ENCODE results near the gene ELN. TPM values are rescaled to one million over a fixed set of nuclear protein-coding genes. Genes with fewer than 3 reads are reported as not detected.

ELN gene
- total RNA-seq, 1 experiment from 2014 or later, result not detected

DNA sequence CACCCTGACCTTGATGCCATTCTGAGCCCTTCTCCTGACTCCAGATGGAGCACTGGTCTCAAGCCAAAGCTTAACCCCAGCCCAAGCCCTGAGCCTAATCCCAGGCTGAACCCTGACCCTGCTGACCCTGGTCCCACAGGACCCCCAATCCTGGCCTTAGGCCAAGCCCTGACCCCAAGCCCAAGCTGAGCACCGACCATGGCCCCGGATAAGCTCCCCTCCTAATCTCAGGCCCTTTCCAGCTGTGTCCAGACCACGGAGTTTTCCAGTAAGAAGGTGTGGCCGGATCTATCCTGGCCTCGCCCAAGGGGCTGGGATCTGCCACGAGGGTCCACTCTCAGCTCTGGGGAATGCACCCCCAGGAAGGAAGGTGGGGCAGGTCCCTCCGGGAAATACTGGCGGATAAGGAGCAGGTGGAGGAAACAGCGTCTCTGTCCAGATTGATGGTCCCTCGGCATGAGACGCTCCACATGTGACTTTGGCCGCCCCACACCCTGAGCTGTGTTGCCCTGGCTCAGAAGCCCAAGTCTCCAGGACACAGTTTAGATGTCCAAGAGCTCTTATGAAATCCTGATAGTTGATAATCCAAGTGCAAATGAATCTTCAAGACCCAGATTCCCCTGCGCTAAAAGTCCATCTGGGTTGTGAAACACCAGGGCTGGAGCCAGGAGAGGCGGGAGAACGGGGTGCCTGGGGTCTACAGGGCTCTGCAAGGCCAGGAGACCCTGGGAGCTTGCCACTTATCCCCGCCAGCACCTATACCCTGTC, 10.4 kb downstream of the ELN start:
- DNase-seq, result no peak
- Histone ChIP-seq H3K4me2 (ENCODE audit: low read depth, low read length, poor library complexity, severe bottlenecking) (no peak overlapping the region), H3K36me3 (ENCODE audit: insufficient read depth, low read length) (no peaks in the 10 kb centered on the region), H4K20me1 (ENCODE audit: insufficient read depth, low read depth, low read length) (no peaks in the 10 kb centered on the region; the same call in 1 of the 2 replicates), H3K27me3 (ENCODE audit: low read length) (no peaks in the 10 kb centered on the region), H3K27ac (ENCODE audit: low read length) (no peak overlapping the region), H3K79me2 (ENCODE audit: low read length) (no peaks in the 10 kb centered on the region), H3K9ac (ENCODE audit: low read length) (no peak overlapping the region), H3K4me3 (ENCODE audit: low read length) (no peak overlapping the region), H2AFZ (ENCODE audit: low read length) (no peak overlapping the region), H3K9me2 (replicated peaks; ENCODE audit: insufficient read depth, low read length) (no peaks in the 10 kb centered on the region), H3K4me1 (ENCODE audit: low read length) (no peaks in the 10 kb centered on the region), H3K9me3 (ENCODE audit: low read length) (no peaks in the 10 kb centered on the region)

DNA sequence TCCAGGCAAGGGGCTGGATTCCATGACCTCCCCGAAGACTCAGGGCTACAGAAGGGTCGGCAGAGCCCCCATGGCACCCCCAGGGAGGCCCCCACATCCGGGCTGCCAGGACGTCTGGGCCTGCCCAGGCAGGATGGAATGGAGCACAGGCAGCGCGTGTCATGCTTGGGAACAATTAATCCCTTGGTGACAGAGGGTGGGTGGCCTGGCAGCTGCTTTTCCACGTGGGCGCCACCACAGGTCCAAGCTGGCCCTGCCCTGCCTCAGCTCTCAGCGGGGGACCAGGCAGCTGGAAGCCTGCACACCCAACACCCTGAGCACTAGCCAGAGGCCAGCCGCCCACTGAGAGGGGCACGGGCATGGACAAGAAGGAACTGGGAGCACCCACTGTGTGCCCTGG, 11.4 kb downstream of the ELN start:
- H2AFZ ChIP-seq (ENCODE audit: low read length), result no peak overlapping the region
- no peaks in the 10 kb centered on the region for H3K4me1 ChIP-seq (ENCODE audit: low read length)
- H3K27me3 ChIP-seq (ENCODE audit: low read length), result no peaks in the 10 kb centered on the region
- no peaks in the 10 kb centered on the region for H3K79me2 ChIP-seq (ENCODE audit: low read length)
- H3K9me3 ChIP-seq (ENCODE audit: low read length), result no peaks in the 10 kb centered on the region
- no peaks in the 10 kb centered on the region for H3K9me2 ChIP-seq (replicated peaks; ENCODE audit: insufficient read depth, low read length)
- H3K4me3 ChIP-seq (ENCODE audit: low read length), result no peak overlapping the region
- no peaks in the 10 kb centered on the region for H3K36me3 ChIP-seq (ENCODE audit: insufficient read depth, low read length)
- DNase-seq, result no peak
- no peak overlapping the region for H3K27ac ChIP-seq (ENCODE audit: low read length)
- no peak overlapping the region for H3K4me2 ChIP-seq (ENCODE audit: low read depth, low read length, poor library complexity, severe bottlenecking)
- no peak overlapping the region for H3K9ac ChIP-seq (ENCODE audit: low read length)
- H4K20me1 ChIP-seq (ENCODE audit: insufficient read depth, low read depth, low read length), result no peaks in the 10 kb centered on the region; the same call in 1 of the 2 replicates

DNA sequence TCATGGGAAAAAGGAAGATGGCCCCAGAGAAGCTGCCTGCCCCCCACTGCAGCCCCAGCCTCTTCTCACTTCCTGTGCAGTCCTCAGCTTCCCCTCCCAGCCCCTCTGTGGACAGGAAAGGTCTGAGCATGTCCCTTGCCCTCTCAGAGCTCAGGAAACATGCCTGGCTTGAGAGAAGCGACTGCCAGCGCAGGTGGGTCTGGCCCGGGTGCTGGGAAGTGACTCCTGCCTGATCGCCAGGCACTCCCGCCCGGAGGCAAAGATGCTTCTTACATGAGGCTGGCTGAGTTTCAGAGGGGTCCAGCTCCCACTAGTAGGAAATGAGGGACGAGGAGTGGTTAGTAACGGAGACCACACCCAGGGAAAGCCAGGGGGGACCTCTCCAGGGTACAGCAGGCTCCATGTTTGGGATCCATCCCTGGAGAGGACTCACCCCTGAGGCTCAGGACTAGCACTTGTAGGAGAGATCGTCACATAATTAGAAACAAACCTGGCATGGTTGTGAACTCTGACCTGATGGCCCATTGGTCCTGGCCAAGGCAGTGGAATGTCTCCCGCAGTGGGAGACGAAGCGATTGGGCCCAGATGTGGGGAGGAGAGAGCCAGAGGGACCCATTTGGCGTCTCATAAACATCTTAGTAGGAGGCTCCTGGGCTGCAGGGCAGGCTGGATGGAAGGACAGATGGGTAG, 12.3 kb downstream of the ELN start:
- Histone ChIP-seq H3K36me3 (ENCODE audit: insufficient read depth, low read length) (no peaks in the 10 kb centered on the region), H3K79me2 (ENCODE audit: low read length) (no peaks in the 10 kb centered on the region), H3K4me1 (ENCODE audit: low read length) (no peaks in the 10 kb centered on the region), H2AFZ (ENCODE audit: low read length) (no peak overlapping the region), H3K9me3 (ENCODE audit: low read length) (no peaks in the 10 kb centered on the region), H4K20me1 (ENCODE audit: insufficient read depth, low read depth, low read length) (no peaks in the 10 kb centered on the region; the same call in 1 of the 2 replicates), H3K27me3 (ENCODE audit: low read length) (no peaks in the 10 kb centered on the region), H3K9me2 (replicated peaks; ENCODE audit: insufficient read depth, low read length) (no peaks in the 10 kb centered on the region), H3K27ac (ENCODE audit: low read length) (no peak overlapping the region), H3K4me2 (ENCODE audit: low read depth, low read length, poor library complexity, severe bottlenecking) (no peak overlapping the region), H3K4me3 (ENCODE audit: low read length) (no peak overlapping the region), H3K9ac (ENCODE audit: low read length) (no peak overlapping the region)
- no peak for DNase-seq

- no peak for DNase-seq
- Histone ChIP-seq H3K9me3 (ENCODE audit: low read length) (no peaks in the 10 kb centered on the region), H3K9ac (ENCODE audit: low read length) (no peak overlapping the region), H3K9me2 (replicated peaks; ENCODE audit: insufficient read depth, low read length) (no peaks in the 10 kb centered on the region), H3K27ac (ENCODE audit: low read length) (no peak overlapping the region), H3K79me2 (ENCODE audit: low read length) (no peaks in the 10 kb centered on the region), H3K4me1 (ENCODE audit: low read length) (no peaks in the 10 kb centered on the region), H3K36me3 (ENCODE audit: insufficient read depth, low read length) (no peaks in the 10 kb centered on the region), H2AFZ (ENCODE audit: low read length) (no peak overlapping the region), H3K27me3 (ENCODE audit: low read length) (no peaks in the 10 kb centered on the region), H4K20me1 (ENCODE audit: insufficient read depth, low read depth, low read length) (no peaks in the 10 kb centered on the region; the same call in 1 of the 2 replicates), H3K4me2 (ENCODE audit: low read depth, low read length, poor library complexity, severe bottlenecking) (no peak overlapping the region), H3K4me3 (ENCODE audit: low read length) (no peak overlapping the region)
Measured at GRCh38 chr7:74040791-74041520, 13.0 kb downstream of the ELN start.

DNA sequence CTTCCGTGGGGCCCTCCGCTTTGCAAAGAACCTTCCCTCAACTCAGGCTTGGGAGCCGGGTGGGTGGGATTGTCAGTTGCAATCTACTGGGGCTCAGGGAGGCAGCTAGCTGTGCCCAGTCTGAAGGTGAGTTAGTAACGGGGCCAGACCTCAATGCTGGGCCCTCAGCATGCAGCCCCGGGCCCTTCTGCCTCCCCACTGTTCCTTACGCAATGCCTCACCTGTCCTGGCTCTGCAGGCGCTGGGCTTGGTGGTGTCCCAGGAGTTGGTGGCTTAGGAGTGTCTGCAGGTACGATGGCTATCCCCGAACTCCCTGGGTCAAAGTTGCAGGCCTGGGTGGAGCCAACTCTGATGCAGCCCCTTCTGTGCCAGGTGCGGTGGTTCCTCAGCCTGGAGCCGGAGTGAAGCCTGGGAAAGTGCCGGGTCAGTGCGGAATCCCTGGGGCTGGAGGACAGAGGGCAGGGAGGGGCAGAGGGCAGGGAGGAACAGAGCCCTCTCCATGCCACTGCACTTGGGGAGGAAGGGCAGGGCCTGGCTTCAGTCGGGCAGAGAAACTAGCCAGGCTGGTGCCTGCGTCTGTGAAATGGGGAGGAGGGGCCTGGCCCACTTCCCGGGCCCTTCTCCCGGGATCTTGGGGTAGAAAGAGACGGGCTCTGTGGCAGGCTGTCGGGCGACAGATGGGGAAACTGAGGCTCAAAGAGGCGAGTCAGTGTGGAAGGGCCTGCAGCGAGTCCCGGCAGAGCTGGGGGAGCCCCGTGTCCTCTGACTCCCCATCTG, 15.0 kb downstream of the ELN start:
- Histone ChIP-seq H3K9me2 (replicated peaks; ENCODE audit: insufficient read depth, low read length) (no peaks in the 10 kb centered on the region), H3K36me3 (ENCODE audit: insufficient read depth, low read length) (no peaks in the 10 kb centered on the region), H3K27me3 (ENCODE audit: low read length) (no peaks in the 10 kb centered on the region), H3K9ac (ENCODE audit: low read length) (no peak overlapping the region), H2AFZ (ENCODE audit: low read length) (no peak overlapping the region), H3K4me2 (ENCODE audit: low read depth, low read length, poor library complexity, severe bottlenecking) (no peak overlapping the region), H3K27ac (ENCODE audit: low read length) (no peak overlapping the region), H3K4me3 (ENCODE audit: low read length) (no peak overlapping the region), H3K4me1 (ENCODE audit: low read length) (no peaks in the 10 kb centered on the region), H4K20me1 (ENCODE audit: insufficient read depth, low read depth, low read length) (no peaks in the 10 kb centered on the region; the same call in 1 of the 2 replicates), H3K79me2 (ENCODE audit: low read length) (no peaks in the 10 kb centered on the region), H3K9me3 (ENCODE audit: low read length) (no peaks in the 10 kb centered on the region)
- no peak for DNase-seq

DNA sequence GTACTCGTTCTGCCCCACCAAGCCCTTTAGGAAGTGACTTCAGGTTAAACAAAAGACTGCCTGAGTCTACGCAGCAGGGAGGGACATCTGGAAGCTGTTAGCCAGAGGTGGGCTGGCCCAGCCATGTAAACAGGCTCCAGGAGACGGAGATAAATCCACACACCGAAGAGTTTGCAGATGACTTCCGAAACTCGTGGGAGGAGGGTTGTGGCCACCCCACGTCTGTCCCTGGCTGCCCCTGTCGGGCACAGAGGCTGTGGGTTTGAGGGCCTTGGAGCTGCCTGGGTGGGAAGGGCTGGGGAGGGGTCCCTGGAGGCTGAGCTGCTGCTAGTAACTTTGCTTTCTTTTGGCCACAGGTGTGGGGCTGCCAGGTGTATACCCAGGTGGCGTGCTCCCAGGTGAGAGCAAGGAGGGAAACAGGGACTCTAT, 15.6 kb downstream of the ELN start:
- H3K4me1 ChIP-seq (ENCODE audit: low read length), result no peaks in the 10 kb centered on the region
- H3K9ac ChIP-seq (ENCODE audit: low read length), result no peak overlapping the region
- H3K9me3 ChIP-seq (ENCODE audit: low read length), result no peaks in the 10 kb centered on the region
- no peak overlapping the region for H3K4me2 ChIP-seq (ENCODE audit: low read depth, low read length, poor library complexity, severe bottlenecking)
- H3K27ac ChIP-seq (ENCODE audit: low read length), result no peak overlapping the region
- H4K20me1 ChIP-seq (ENCODE audit: insufficient read depth, low read depth, low read length), result no peaks in the 10 kb centered on the region
- no peak overlapping the region for H2AFZ ChIP-seq (ENCODE audit: low read length)
- no peak for DNase-seq
- H3K9me2 ChIP-seq (replicated peaks; ENCODE audit: insufficient read depth, low read length), result no peaks in the 10 kb centered on the region
- H3K27me3 ChIP-seq (ENCODE audit: low read length), result no peaks in the 10 kb centered on the region
- no peaks in the 10 kb centered on the region for H3K36me3 ChIP-seq (ENCODE audit: insufficient read depth, low read length)
- H3K4me3 ChIP-seq (ENCODE audit: low read length), result no peak overlapping the region
- H3K79me2 ChIP-seq (ENCODE audit: low read length), result no peaks in the 10 kb centered on the region

DNA sequence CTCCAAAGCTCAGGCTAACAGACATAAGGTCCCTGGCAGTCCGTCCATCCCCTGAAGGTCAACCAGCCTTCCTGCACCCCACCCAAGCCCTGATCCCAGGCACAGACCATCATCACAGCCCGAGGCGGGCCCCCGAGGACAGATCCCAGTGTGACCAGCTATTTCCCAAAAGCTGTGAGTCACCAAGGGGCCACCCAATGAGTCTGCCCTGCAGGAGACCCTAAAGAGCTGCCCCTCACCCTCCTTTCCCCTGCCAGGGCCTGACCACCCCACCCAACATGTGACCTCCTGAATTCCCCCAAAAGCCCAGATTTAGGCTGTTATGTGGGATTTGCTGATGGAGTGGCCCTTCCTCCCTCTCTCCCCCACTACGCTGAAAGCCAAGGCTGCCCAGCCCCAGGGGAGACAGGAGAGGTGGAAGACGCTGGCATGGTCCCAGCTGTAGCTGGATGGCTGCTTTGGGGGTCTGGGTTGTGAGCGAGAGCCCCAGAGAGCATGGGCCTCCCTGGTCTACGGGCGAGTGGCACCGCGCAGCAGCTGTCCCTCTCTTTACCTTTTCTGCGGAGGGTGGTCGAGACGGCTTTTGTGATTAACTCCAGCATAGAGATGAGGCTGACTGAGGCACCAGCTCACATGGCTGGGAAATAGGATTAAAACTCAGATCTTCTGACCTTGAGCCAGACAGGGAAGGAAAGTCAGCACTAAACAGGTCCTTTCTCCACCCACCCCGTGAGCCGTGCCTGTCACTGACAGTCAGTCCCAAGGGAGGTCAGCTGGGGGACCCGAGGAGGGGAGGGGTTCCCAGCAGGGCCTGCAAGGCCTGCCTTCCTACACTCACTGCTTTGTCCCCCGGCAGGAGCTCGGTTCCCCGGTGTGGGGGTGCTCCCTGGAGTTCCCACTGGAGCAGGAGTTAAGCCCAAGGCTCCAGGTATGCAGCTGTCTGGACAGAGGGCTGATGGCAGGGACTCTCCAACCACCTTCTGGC, 16.7 kb downstream of the ELN start:
- H3K9ac ChIP-seq (ENCODE audit: low read length), result no peak overlapping the region
- no peaks in the 10 kb centered on the region for H3K9me3 ChIP-seq (ENCODE audit: low read length)
- H3K9me2 ChIP-seq (replicated peaks; ENCODE audit: insufficient read depth, low read length), result no peaks in the 10 kb centered on the region
- no peak overlapping the region for H2AFZ ChIP-seq (ENCODE audit: low read length)
- DNase-seq, result no peak
- no peak overlapping the region for H3K4me2 ChIP-seq (ENCODE audit: low read depth, low read length, poor library complexity, severe bottlenecking)
- no peaks in the 10 kb centered on the region for H3K79me2 ChIP-seq (ENCODE audit: low read length)
- no peak overlapping the region for H3K27ac ChIP-seq (ENCODE audit: low read length)
- no peak overlapping the region for H3K4me3 ChIP-seq (ENCODE audit: low read length)
- H4K20me1 ChIP-seq (ENCODE audit: insufficient read depth, low read depth, low read length), result no peaks in the 10 kb centered on the region
- H3K4me1 ChIP-seq (ENCODE audit: low read length), result no peaks in the 10 kb centered on the region
- no peaks in the 10 kb centered on the region for H3K27me3 ChIP-seq (ENCODE audit: low read length)
- no peaks in the 10 kb centered on the region for H3K36me3 ChIP-seq (ENCODE audit: insufficient read depth, low read length)

All from Karpas-422 (cell line).